Nephron (organoid): ENCODE measurements around the gene MDK.

Experiments used
- H3K27ac Mint-ChIP-seq, 3 experiments: 2 replicates each; pipeline ENCODE4 v1.8.0; 2020; ENCODE audit warnings: mixed read lengths in 3 of 3, mild to moderate bottlenecking in 2 of 3, moderate library complexity in 1 of 3
- H3K27me3 Mint-ChIP-seq: 2 replicates; pipeline ENCODE4 v1.8.0; 2021; ENCODE audit warnings: low read depth, mild to moderate bottlenecking, moderate library complexity, mixed read lengths
- H3K36me3 Mint-ChIP-seq: 2 replicates; pipeline ENCODE4 v1.8.0; 2020; ENCODE audit warnings: low read depth, mixed read lengths
- H3K4me1 Mint-ChIP-seq: 2 replicates; pipeline ENCODE4 v1.8.0; 2020; ENCODE audit warnings: mixed read lengths
- H3K4me3 Mint-ChIP-seq, 3 experiments: 2 replicates each; pipeline ENCODE4 v1.8.0; 2020; ENCODE audit warnings: mild to moderate bottlenecking in 3 of 3, mixed read lengths in 3 of 3, moderate library complexity in 2 of 3
- H3K9me3 Mint-ChIP-seq: 2 replicates; pipeline ENCODE4 v1.8.0; 2020; ENCODE audit warnings: mixed read lengths
- TF ChIP-seq, protein P1 (sequence below), 3 experiments: fragments of 200-600 bp; sonication (generic); IDR thresholded peaks; one replicate each; pipeline ENCODE4 v1.5.0; 2021; ENCODE audit warnings: antibody characterized with exemption in 3 of 3; ENCODE audit not compliant: unreplicated experiment in 3 of 3

Gene MDK

DNA sequence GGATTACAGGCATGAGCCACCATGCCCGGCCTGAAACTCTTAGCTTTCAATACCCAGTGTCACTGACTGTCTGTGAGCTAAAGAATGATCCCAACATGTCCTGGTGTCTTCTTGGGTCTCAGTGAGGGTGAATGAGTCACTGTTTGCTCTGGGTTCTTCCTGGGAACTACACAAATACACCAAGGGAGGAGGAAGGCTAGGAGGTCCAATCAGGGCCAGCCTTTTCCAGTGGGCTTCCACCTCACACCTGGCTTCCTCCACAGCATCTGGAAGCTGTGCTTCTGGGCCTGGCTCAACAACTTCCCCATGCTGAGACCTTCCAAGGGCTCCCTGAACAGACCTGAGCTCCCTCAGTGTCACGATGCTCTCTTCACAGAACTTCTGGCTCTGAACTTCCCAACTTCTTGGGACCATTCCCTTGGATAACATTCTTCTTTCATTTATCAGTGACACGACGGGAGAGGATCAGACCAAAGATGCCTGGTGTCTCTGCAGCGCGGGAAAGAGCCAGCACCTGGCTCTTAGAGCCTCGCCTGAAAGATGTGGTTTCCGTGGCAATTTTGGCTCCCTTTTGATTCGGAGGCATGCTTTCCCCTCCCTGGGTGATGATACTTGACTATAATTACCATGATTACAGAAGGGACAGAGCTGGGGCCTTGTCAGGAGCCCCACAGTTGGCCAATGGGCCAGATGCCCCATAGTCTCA lies 32.4 kb downstream of the MDK start:
- Mint-ChIP-seq H3K4me1 (peaks cover 13% of the 10 kb centered on the region), H3K4me3 (no peak overlapping the region), H3K27me3 (no peaks in the 10 kb centered on the region), H3K27ac (no peak overlapping the region), H3K36me3 (peaks cover 44% of the 10 kb centered on the region), H3K9me3 (no peaks in the 10 kb centered on the region)
- TF ChIP-seq, protein P1, sequence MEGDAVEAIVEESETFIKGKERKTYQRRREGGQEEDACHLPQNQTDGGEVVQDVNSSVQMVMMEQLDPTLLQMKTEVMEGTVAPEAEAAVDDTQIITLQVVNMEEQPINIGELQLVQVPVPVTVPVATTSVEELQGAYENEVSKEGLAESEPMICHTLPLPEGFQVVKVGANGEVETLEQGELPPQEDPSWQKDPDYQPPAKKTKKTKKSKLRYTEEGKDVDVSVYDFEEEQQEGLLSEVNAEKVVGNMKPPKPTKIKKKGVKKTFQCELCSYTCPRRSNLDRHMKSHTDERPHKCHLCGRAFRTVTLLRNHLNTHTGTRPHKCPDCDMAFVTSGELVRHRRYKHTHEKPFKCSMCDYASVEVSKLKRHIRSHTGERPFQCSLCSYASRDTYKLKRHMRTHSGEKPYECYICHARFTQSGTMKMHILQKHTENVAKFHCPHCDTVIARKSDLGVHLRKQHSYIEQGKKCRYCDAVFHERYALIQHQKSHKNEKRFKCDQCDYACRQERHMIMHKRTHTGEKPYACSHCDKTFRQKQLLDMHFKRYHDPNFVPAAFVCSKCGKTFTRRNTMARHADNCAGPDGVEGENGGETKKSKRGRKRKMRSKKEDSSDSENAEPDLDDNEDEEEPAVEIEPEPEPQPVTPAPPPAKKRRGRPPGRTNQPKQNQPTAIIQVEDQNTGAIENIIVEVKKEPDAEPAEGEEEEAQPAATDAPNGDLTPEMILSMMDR (IDR thresholded peaks at IDR 0.05; ENCODE audit: unreplicated experiment in 3 of 3), result no peak

- TF ChIP-seq, protein P1 (IDR thresholded peaks at IDR 0.05; ENCODE audit: unreplicated experiment in 3 of 3), result no peak
- peak overlapping the region in 1 of 3 experiments; percentile 24 for H3K27ac Mint-ChIP-seq
- H3K4me1 Mint-ChIP-seq, result peaks cover 13% of the 10 kb centered on the region
- no peak overlapping the region for H3K4me3 Mint-ChIP-seq
- no peaks in the 10 kb centered on the region for H3K27me3 Mint-ChIP-seq
- H3K9me3 Mint-ChIP-seq, result no peaks in the 10 kb centered on the region
- H3K36me3 Mint-ChIP-seq, result peaks cover 46% of the 10 kb centered on the region
Measured at GRCh38 chr11:46414466-46414796, 33.0 kb downstream of the MDK start.

DNA sequence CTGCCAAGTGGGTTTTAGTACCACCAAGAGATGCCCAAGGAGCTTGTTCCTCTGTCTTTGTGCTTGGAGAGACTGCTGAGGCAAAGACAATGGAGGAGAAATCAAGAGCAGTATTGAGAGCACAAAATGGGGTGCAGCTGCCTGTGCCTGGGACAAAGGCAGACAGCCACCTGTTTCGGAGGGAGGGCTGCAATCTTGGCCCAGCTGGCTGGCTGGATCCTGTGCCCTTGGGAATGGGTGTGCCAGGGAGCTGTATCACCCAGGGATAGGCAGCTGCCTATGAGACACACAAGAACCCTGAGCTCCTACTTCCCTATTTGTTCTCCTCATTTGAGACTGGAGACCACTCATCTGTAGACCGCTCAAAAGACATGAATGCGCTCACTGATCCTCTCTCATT lies 33.4 kb downstream of the MDK start:
- Mint-ChIP-seq H3K4me1 (peaks cover 13% of the 10 kb centered on the region), H3K27ac (peak overlapping the region in 1 of 3 experiments; percentile 24), H3K9me3 (no peaks in the 10 kb centered on the region), H3K36me3 (peaks cover 43% of the 10 kb centered on the region), H3K4me3 (no peak overlapping the region), H3K27me3 (no peaks in the 10 kb centered on the region)
- TF ChIP-seq, protein P1 (IDR thresholded peaks at IDR 0.05; ENCODE audit: unreplicated experiment in 3 of 3), result no peak

- Mint-ChIP-seq H3K36me3 (peaks cover 59% of the 10 kb centered on the region), H3K27me3 (no peaks in the 10 kb centered on the region), H3K4me1 (peaks cover 13% of the 10 kb centered on the region), H3K27ac (peak overlapping the region in 1 of 3 experiments; percentile 9), H3K9me3 (no peaks in the 10 kb centered on the region), H3K4me3 (no peak overlapping the region)
- TF ChIP-seq, protein P1 (IDR thresholded peaks at IDR 0.05; ENCODE audit: unreplicated experiment in 3 of 3), result no peak
Measured at GRCh38 chr11:46417711-46418110, 36.2 kb downstream of the MDK start.

GRCh38 chr11:46418751-46419150 lies 37.3 kb downstream of the MDK start:
- no peaks in the 10 kb centered on the region for H3K9me3 Mint-ChIP-seq
- no peak overlapping the region for H3K27ac Mint-ChIP-seq
- TF ChIP-seq, protein P1 (IDR thresholded peaks at IDR 0.05; ENCODE audit: unreplicated experiment in 3 of 3), result no peak
- H3K4me1 Mint-ChIP-seq, result peaks cover 13% of the 10 kb centered on the region
- H3K27me3 Mint-ChIP-seq, result no peaks in the 10 kb centered on the region
- H3K36me3 Mint-ChIP-seq, result peaks cover 60% of the 10 kb centered on the region
- H3K4me3 Mint-ChIP-seq, result no peak overlapping the region

DNA sequence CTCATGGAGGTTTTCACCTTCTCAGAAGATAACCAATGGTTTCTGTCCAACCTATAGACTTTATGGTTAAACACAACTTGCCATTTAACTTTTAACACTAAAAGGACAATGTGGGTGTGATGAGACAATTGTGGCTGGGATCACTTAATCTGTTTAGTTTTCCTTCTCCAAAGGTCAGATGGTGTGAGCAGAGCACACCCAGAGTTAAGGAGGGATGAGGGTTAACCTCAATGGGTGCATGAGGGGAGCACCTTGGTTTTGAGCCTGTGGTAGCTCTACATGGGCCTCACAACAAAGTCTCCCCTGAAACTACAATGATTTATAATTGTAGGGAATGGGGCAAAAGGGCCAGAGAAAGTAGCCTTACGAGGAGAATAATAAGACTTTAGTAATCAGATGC lies 39.0 kb downstream of the MDK start:
- Mint-ChIP-seq H3K27ac (no peak overlapping the region), H3K4me3 (no peak overlapping the region), H3K36me3 (peaks cover 51% of the 10 kb centered on the region), H3K4me1 (peaks cover 5% of the 10 kb centered on the region), H3K27me3 (no peaks in the 10 kb centered on the region), H3K9me3 (no peaks in the 10 kb centered on the region)
- TF ChIP-seq, protein P1 (IDR thresholded peaks at IDR 0.05; ENCODE audit: unreplicated experiment in 3 of 3), result no peak
